Stimulated activated naive CD4-positive, alpha-beta T cell treated with Interleukin-2 at 50 U/mL for 16 hours (primary cell): ENCODE results near the gene CCNB2.
A peak's percentile ranks its signal among the peaks of the same experiment; 100 is the strongest.
"Not testable (repeated sequence)": the region's sequence is repeated elsewhere in the genome, so short reads cannot be mapped to it uniquely, and the experiment has no call there.

Experiments used
- DNase-seq: peaks from one replicate; lab custom pipeline; 2025; lab: John Stamatoyannopoulos, UW

The CCNB2 gene

DNA sequence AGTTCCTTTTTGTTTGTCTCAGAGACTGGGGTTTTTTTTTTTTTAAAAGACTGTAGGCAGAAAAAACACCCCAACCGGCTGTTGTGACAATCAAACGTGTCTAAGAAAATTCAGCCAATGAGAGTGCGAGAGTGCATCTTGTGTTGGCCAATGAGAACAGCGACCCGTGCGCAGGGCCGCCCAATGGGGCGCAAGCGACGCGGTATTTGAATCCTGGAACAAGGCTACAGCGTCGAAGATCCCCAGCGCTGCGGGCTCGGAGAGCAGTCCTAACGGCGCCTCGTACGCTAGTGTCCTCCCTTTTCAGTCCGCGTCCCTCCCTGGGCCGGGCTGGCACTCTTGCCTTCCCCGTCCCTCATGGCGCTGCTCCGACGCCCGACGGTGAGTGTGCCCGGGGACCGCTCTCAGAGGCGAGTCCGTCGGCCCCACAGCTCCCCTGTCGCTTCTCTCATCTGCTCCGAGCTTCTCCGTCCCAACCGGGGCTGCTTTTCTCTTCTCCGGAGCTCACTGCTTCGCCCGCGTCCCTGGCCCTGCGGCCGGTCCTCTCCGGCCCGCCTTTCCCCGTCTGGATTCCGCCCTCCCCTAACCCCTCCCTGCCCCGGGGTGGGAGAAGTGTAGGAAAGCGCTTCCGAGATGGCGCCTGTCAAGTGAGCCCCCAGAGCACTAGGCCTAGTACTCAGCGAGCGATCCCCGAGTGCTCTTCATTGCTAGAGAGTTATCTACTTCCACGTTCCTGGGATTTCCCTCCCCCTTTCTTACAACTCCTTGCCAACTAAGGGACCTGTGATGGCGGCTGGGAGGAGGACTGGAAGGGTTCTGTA is at the start of gene CCNB2:
Gene CCNB2, plus strand, starts transcription at position 235 of the 821 bp plus-strand sequence. Its CDS starts 123 bp downstream, at position 358.
- peak; percentile 79 for DNase-seq

DNA sequence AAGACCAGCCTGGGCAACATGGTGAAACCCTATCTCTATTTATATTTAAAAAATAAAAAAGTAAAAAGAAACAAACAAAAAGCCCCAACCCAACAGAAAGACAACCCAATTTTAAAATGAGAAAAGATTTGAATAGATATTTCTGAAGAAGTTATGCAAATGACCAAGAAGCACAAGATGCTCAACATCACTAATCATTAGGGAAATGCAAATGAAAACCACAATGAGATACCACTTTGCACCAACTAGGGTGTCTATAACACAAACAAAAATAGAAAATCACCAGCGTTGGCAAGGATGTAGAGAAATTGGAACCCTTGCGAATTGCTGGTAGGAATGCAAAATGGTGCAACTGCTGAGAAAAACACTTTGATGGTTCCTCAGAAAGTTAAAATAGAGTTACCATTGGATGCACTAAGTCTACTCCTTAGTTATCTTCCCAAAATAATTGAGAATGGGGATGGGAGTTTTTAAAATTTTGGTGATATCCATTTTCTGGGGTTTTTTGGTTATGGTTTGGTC is 45.8 kb upstream of the CCNB2 start:
- DNase-seq, result no peak

DNA sequence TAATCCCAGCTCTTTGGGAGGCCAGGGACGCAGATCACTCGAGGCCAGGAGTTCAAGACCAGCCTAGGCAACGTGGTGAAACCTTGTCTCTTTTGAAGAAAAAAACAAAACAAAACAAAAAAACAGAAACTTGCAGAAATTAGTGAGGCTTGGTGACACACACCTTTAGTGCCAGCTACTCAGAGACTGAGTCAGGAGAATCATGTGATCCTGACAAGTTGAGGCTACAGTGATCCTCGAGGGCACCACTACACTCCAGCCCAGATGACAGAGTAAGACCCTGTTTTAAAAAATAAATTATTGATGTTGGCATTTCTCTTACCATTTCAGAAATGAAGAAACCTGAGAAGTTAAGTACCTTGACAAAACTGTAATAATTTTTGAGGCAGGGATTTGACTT is 44.6 kb upstream of the CCNB2 start:
- no peak for DNase-seq

DNA sequence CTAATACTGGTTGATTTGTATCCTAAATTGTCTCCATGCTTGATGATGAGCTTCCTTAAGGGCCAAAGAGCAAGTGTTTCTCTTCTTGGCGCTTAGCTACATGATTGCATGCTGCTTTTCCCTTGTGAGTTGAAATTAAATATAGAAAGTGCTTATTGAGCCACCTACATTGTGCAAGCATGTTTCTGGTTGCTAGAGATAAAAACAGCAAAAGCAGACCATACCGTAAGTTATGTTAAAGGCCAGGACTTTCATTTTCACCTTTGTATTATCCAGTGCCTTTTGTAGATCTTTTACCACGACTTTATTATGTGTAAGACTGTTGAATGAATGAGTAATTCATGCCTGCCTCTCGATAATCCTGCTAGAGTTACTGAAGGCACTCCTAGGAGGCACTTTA is 41.9 kb upstream of the CCNB2 start:
- DNase-seq, result no peak

GRCh38 chr15:59069430-59069829 is 35.5 kb upstream of the CCNB2 start:
- no peak for DNase-seq

GRCh38 chr15:59074607-59075006 is 30.3 kb upstream of the CCNB2 start:
- DNase-seq, result no peak

DNA sequence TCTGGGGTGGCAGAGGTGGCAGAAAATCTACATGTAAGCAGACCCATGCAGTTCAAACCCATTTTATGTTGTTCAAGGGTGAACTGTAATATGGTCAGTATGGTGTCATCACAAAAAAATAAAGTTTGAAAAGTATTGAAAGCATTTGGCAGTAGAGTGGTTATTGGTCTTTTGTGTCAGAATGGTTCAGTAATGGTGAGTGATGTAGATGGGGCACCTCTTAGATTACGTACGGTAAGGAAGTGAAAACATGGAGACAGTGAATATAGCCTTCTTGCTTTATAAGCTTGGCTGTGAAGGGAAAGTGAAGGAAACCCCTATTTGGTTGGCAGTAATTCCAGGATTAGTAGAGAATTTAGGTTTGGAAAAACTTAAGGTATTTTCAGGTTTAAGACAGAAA is 17.2 kb upstream of the CCNB2 start:
- DNase-seq, result no peak

GRCh38 chr15:59094077-59094476 is 10.9 kb upstream of the CCNB2 start:
- DNase-seq, result no peak

- no peak for DNase-seq
Measured at GRCh38 chr15:59096429-59096828, 8.5 kb upstream of the CCNB2 start.

GRCh38 chr15:59099162-59099685 is 5.7 kb upstream of the CCNB2 start:
- no peak for DNase-seq

DNA sequence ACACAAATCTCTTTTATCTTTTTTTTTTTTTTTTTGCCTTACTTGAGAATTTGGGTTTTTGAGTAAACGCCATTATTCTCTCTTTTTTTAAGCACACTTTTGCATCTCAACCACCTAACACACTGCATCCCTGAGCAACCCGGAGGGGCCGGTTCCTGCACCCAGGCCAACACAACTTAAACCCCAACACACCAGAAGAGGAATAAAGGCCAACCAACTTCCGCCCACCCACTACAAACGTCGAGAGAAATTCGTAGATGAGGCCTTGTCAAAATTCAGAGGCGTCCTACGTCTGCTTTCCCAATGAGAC is 389 bp upstream of the CCNB2 start:
- DNase-seq, result no peak

- DNase-seq, result no peak
Measured at GRCh38 chr15:59105854-59106253, 908 bp downstream of the CCNB2 start.

DNA sequence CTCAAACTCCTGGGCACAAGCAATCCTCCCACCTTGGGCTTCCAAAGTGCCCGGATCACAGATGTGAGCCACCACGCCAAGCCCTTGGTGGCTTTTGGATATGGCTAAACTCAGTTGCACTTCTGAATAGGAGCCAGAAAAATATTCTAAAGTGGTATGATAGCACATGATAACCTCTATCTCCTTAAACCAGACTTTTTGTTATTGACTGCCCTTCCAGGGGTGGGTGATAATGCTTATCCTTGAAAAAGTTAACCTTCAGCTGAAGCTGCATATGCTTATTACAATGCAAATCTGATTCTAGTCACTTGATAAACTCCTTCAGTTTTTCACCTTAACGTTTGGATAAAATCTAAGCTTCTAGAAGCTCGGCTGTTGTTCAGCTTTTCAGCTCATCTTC is 6.3 kb downstream of the CCNB2 start:
- no peak for DNase-seq

DNA sequence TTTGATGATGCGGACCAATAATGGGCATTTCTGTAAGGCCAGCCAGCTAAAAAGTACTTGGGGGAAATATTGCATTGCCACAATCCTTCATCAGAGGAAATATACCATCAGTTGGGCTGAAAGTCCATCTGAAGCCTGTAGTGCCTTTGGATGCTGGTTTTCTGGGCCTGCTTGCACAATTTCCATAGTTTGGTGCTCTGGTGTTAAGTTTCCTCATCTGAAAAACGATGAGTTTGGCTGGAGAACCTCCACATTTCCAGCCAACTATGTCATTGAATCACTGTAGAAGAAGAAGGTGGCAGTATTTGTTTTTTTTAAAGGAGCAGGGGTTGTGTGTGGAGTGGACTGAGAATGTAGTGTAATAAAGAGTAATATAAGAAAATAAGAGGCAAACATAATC is 10.1 kb downstream of the CCNB2 start:
- no peak for DNase-seq

GRCh38 chr15:59116141-59116540 is 11.2 kb downstream of the CCNB2 start:
- DNase-seq, result no peak

- DNase-seq, result no peak
Measured at GRCh38 chr15:59116771-59117170, 11.8 kb downstream of the CCNB2 start.

DNA sequence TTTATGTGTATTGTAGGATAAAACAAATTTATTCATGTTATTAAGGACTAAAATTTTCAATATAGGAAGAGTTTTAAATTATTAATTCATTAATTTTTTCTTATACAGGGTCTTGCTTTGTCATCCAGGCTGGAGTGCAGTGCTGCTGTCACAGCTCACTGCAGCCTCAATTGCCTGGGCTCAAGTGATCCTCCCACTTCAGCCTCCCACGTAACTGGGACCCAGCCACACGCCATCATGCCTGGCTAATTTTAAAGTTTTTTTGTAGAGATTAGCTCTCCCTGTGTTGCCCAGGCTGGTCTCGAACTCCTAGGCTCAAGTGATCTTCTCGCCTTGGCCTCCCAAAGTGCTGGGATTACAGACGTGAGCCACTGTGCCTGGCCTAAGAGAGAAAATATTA is 14.7 kb downstream of the CCNB2 start:
- no peak for DNase-seq

DNA sequence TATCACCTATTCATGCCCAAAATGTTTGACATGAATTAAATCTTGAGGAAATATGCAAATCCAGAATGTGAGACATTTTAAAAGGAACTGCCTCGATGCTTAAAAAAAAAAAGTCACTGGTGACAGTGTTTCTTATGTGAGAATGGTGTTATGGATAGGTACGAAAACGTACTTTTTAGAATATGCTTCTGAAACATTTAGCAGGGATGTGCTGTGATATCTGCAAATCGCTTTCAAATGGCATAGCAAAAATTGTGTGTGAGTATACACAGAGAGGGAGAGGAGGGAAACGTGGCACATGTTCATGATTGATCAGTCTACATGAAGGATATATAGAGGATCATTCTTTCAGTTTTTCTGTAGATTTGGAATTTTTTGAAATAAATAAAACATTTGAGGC is 16.0 kb downstream of the CCNB2 start:
- DNase-seq, result no peak

DNA sequence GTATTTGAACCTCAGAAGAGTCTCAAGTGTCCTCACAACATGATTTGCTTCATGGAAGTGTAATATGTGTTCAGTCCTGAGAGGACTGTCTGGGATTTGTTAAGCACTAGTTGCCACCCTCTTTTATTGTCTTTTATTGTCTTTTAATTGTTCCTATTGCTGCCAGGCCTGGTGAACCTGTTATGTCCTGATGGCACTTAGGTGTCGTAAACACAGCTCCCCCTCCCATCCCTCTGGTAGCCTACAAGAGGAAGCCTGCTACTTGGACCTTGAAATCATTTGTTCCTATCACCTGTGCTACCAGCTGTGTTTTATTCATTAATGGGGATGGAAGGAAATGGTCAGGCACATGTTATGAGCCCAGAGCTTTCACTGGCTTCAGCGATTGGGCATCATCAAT is 19.3 kb downstream of the CCNB2 start:
- no peak for DNase-seq

DNA sequence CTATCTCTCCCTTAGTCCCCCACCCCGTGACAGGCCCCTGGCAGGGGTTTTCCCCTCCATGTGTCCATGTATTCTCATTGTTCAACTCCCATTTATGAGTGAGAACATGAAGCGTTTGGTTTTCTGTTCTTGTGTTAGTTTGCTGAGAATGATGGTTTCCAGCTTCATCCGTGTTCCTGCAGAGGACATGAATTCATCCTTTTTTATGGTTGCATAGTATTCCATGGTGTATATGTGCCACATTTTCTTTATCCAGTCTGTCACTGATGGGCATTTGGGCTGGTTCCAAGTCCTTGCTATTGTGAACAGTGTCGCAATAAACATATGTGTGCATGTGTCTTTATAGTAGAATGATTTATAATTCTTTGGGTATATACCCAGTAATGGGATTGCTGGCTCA is 20.7 kb downstream of the CCNB2 start:
- DNase-seq, result not testable (repeated sequence)

GRCh38 chr15:59127255-59127654 is 22.3 kb downstream of the CCNB2 start:
- DNase-seq, result not testable (repeated sequence)

DNA sequence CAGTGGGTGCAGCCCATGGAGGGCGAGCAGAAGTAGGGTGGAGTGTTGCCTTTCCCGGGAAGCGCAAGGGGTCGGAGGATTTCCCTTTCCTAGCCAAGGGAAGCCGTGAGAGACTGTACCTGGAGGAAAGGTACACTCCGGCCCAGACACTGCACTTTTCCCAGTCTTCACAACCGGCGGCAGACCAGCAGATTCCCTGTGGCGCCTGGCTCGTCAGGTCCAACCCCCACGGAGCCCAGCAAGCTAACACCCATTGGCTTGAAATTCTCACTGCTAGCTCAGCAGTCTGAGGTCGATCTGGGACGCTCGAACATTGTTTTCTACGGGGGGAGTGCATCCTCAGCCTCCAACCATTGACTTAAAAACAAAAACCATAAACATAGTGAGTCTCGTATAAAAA is 26.5 kb downstream of the CCNB2 start:
- no peak for DNase-seq

- DNase-seq, result no peak
Measured at GRCh38 chr15:59131969-59132562, 27.1 kb downstream of the CCNB2 start.
